Cardiac fibroblast (primary cell): ENCODE measurements around the gene PPP1R8.
"Not testable (repeated sequence)": the region's sequence is repeated elsewhere in the genome, so short reads cannot be mapped to it uniquely, and the experiment has no call there.

Source experiments
- DNase-seq, 2 donors: peaks; one replicate each; pipeline versions ENCODE4 v3.0.0 to v3.0.0-alpha.2; 2010; ENCODE audit warnings: low read depth in 2 of 2
- H3K4me3 ChIP-seq, 2 donors: replicated peaks in 1 of 2; 1 replicate in 1 of 2; 2 replicates in 1 of 2; pipeline ENCODE4 v1.5.1; 2011; ENCODE audit warnings: low read depth in 2 of 2, low read length in 2 of 2, mild to moderate bottlenecking in 2 of 2, moderate library complexity in 1 of 2
- CTCF ChIP-seq: IDR thresholded peaks from one replicate; pipeline ENCODE4 v1.5.1; 2011; ENCODE audit warnings: low read depth, mild to moderate bottlenecking, low read length, inconsistent platforms

The PPP1R8 gene

GRCh38 chr1:27795601-27796000 is 35.0 kb upstream of the PPP1R8 start:
- DNase-seq, result no peak
- no peak for TF ChIP-seq CTCF
- H3K4me3 ChIP-seq, result no peak overlapping the region

- DNase-seq, result no peak
- TF ChIP-seq CTCF, result no peak
- H3K4me3 ChIP-seq, result no peak overlapping the region
Measured at GRCh38 chr1:27804791-27805190, 25.8 kb upstream of the PPP1R8 start.

GRCh38 chr1:27806758-27807157 is 23.8 kb upstream of the PPP1R8 start:
- H3K4me3 ChIP-seq, result no peak overlapping the region
- no peak for DNase-seq
- TF ChIP-seq CTCF, result no peak

GRCh38 chr1:27807385-27807784 is 23.2 kb upstream of the PPP1R8 start:
- DNase-seq, result peak in 1 of 2 donors; percentile 66
- TF ChIP-seq CTCF, result no peak
- no peak overlapping the region for H3K4me3 ChIP-seq

GRCh38 chr1:27808131-27808530 is 22.5 kb upstream of the PPP1R8 start:
- not testable (repeated sequence) for H3K4me3 ChIP-seq, DNase-seq

GRCh38 chr1:27809883-27810282 is 20.7 kb upstream of the PPP1R8 start:
- no peak for TF ChIP-seq CTCF
- no peak overlapping the region for H3K4me3 ChIP-seq
- DNase-seq, result no peak

- DNase-seq, result no peak
- no peak for TF ChIP-seq CTCF
- H3K4me3 ChIP-seq, result no peak overlapping the region
Measured at GRCh38 chr1:27811741-27812500, 18.7 kb upstream of the PPP1R8 start.
